OCI-LY7 (cell line): ENCODE measurements around the gene FBRSL1. TPM values are rescaled to one million over a fixed set of nuclear protein-coding genes. Genes with fewer than 3 reads are reported as not detected.

Experiments used
- BruUV-seq: library from RNA; stranded (reverse); fragments of 400-500 nt; replicated peaks from 2 replicates; lab custom pipeline; 2021; lab: Mats Ljungman, UMichigan
- CTCF ChIA-PET: fragments of 300-600 bp; sonication (Branson Sonifier 250); formaldehyde crosslinking; loops from one replicate; lab custom pipeline; 2022; ENCODE audit warnings: antibody characterized with exemption; ENCODE audit not compliant: unreplicated experiment; lab: Charles Lee
- POLR2A ChIA-PET: fragments of 300-600 bp; sonication (Branson Sonifier 250); formaldehyde crosslinking; loops from one replicate; lab custom pipeline; 2022; ENCODE audit warnings: antibody characterized with exemption; lab: Charles Lee
- DNase-seq: peaks from one replicate; pipeline ENCODE4 v3.0.0-alpha.2; 2015; ENCODE audit warnings: low spot score
- H2AFZ ChIP-seq: fragments of 200-600 bp; sonication (generic), shearing (Covaris generic); 2 replicates; pipeline ENCODE4 v1.6.1; 2014; ENCODE audit warnings: mild to moderate bottlenecking, antibody characterized with exemption, low read length, moderate library complexity
- H3K27ac ChIP-seq: fragments of 200-600 bp; sonication (generic); 2 replicates; pipeline ENCODE4 v1.5.1; 2014; ENCODE audit warnings: mixed run types, low read depth, mild to moderate bottlenecking, moderate library complexity, low read length, inconsistent platforms; ENCODE audit not compliant: poor library complexity, severe bottlenecking
- H3K36me3 ChIP-seq: fragments of 200-600 bp; sonication (generic); 2 replicates; pipeline ENCODE4 v1.6.1; 2014; ENCODE audit warnings: mild to moderate bottlenecking, antibody characterized with exemption, low read length, moderate library complexity, mixed read lengths; ENCODE audit not compliant: insufficient read depth
- H3K4me1 ChIP-seq: fragments of 200-600 bp; sonication (generic); 2 replicates; pipeline ENCODE4 v1.5.1; 2014; ENCODE audit warnings: mild to moderate bottlenecking, low read length; ENCODE audit not compliant: insufficient read depth, poor library complexity, severe bottlenecking
- H3K4me2 ChIP-seq: fragments of 200-600 bp; sonication (generic); 2 replicates; pipeline ENCODE4 v1.6.1; 2014; ENCODE audit warnings: mild to moderate bottlenecking, low read length
- H3K4me3 ChIP-seq: fragments of 200-600 bp; sonication (generic); 2 replicates; pipeline ENCODE4 v1.5.1; 2014; ENCODE audit warnings: mild to moderate bottlenecking, low read depth, low read length; ENCODE audit not compliant: poor library complexity, severe bottlenecking
- H3K79me2 ChIP-seq: fragments of 200-600 bp; sonication (generic); 2 replicates; pipeline ENCODE4 v1.6.1; 2016; ENCODE audit warnings: low read depth, mild to moderate bottlenecking, low read length, moderate library complexity, mixed read lengths; ENCODE audit not compliant: insufficient read depth
- H3K9me2 ChIP-seq: fragments of 200-600 bp; sonication (generic); 2 replicates; pipeline ENCODE4 v1.6.1; 2016; ENCODE audit warnings: mild to moderate bottlenecking, low read length, mixed read lengths; ENCODE audit not compliant: insufficient read depth
- H3K9me3 ChIP-seq: fragments of 200-600 bp; sonication (generic); 2 replicates; pipeline ENCODE4 v1.6.1; 2014; ENCODE audit warnings: mild to moderate bottlenecking, mixed run types, low read length, mixed read lengths
- H4K20me1 ChIP-seq: fragments of 200-600 bp; sonication (generic); 2 replicates; pipeline ENCODE4 v1.6.1; 2014; ENCODE audit warnings: mild to moderate bottlenecking, antibody characterized with exemption, low read length, moderate library complexity, mixed read lengths; ENCODE audit not compliant: insufficient read depth
- EZH2phosphoT487 ChIP-seq: fragments of 200-600 bp; sonication (generic); IDR thresholded peaks from 2 replicates; pipeline ENCODE4 v1.6.1; 2018; ENCODE audit warnings: low read depth, borderline replicate concordance, mild to moderate bottlenecking, mixed run types, antibody characterized with exemption, low read length, moderate library complexity, mixed read lengths
- intact Hi-C: fragments of 100-400 bp; cut with micrococcal nuclease; formaldehyde crosslinking; loops from one replicate; pipeline ENCODE4 v1.10.0; 2022; ENCODE audit not compliant: unreplicated experiment
- total RNA-seq, 2 experiments: library from RNA; depleted of rRNA in 1 of 2; stranded (reverse); fragments of >200 nt in 1 of 2; shearing (Covaris generic) in 1 of 2; gene quantifications; 2 replicates each; pipeline ENCODE4 v1.2.3, GENCODE V29; 2014 to 2022
- TF ChIP-seq, protein P1 (sequence below): fragments of 200-600 bp; sonication (generic); conservative IDR thresholded peaks from 2 replicates; pipeline ENCODE4 v1.5.1; 2014; ENCODE audit warnings: mild to moderate bottlenecking, antibody characterized with exemption, low read length, moderate library complexity, mixed read lengths

FBRSL1 gene
- total RNA-seq, 2 experiments from 2014 or later: 24.6 to 87.8 TPM

DNA sequence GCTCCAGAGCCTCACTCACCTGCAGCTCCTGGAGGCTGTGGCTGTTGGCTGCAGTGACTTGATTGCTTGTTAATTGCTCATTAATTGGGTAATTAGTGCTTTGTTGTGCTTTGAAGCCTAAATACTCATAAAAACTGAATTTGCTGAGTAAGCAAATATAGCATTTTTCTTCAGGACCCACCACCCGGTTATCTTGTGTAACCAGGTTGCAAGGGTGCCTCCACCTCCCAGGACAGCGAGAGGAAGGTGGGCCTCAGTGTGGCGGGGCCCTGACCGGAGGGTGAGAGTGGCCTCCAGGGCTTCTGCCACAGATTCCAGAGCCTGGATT lies 48.7 kb downstream of the FBRSL1 start:
- intact Hi-C loops: no loop called here
- Histone ChIP-seq H3K36me3 (no peaks in the 10 kb centered on the region), H3K9me2 (no peaks in the 10 kb centered on the region), H3K4me2 (no peak overlapping the region), H4K20me1 (no peaks in the 10 kb centered on the region), H3K9me3 (no peaks in the 10 kb centered on the region), H3K79me2 (no peaks in the 10 kb centered on the region), H3K4me1 (peaks cover 3% of the 10 kb centered on the region), H3K27ac (no peak overlapping the region), H3K4me3 (no peak overlapping the region), H2AFZ (no peak overlapping the region)
- no peak for DNase-seq
- no TSS peak for BruUV-seq
- ChIA-PET CTCF (no interaction called here), POLR2A (no interaction called here)
- TF ChIP-seq, protein P1, sequence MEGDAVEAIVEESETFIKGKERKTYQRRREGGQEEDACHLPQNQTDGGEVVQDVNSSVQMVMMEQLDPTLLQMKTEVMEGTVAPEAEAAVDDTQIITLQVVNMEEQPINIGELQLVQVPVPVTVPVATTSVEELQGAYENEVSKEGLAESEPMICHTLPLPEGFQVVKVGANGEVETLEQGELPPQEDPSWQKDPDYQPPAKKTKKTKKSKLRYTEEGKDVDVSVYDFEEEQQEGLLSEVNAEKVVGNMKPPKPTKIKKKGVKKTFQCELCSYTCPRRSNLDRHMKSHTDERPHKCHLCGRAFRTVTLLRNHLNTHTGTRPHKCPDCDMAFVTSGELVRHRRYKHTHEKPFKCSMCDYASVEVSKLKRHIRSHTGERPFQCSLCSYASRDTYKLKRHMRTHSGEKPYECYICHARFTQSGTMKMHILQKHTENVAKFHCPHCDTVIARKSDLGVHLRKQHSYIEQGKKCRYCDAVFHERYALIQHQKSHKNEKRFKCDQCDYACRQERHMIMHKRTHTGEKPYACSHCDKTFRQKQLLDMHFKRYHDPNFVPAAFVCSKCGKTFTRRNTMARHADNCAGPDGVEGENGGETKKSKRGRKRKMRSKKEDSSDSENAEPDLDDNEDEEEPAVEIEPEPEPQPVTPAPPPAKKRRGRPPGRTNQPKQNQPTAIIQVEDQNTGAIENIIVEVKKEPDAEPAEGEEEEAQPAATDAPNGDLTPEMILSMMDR: no peak
- no peak for TF ChIP-seq EZH2phosphoT487

DNA sequence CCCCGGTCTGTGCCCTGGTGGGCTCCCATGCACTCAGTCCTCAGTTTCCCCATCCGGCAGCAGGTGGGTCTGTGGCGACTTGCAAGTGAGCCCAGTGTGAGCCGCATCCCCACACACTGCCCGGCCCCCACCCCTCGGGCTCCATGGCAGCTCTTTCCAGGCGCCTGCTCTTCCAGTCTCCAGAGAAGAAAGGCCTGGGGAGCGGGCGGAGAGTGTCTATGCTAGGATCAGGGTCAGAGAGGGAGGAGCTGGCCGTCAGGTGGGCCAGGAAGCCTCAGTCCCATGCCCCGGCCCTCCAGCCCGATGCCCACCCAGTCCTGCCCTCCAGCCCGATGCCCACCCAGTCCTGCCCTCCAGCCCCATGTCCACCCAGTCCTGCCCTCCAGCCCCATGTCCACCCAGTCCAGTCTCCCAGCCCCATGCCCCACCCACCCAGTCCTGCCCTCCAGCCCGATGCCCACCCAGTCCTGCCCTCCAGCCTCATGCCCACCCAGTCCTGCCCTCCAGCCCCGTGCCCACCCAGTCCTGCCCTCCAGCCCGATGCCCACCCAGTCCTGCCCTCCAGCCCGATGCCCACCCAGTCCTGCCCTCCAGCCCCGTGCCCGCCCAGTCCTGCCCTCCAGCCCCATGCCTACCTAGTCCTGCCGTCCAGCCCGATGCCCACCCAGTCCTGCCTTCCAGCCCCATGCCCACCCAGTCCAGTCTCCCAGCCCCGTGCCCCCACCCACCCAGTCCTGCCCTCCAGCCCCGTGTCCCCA lies 49.2 kb downstream of the FBRSL1 start:
- H3K4me1 ChIP-seq: peaks cover 3% of the 10 kb centered on the region
- H3K4me2 ChIP-seq: no peak overlapping the region
- BruUV-seq: no TSS peak
- ChIA-PET CTCF (no interaction called here), POLR2A (no interaction called here)
- H4K20me1 ChIP-seq: no peaks in the 10 kb centered on the region
- H3K9me3 ChIP-seq: no peaks in the 10 kb centered on the region
- H3K36me3 ChIP-seq: no peaks in the 10 kb centered on the region
- no peak overlapping the region for H2AFZ ChIP-seq
- no peak for DNase-seq
- H3K79me2 ChIP-seq: no peaks in the 10 kb centered on the region
- H3K4me3 ChIP-seq: no peak overlapping the region
- no peaks in the 10 kb centered on the region for H3K9me2 ChIP-seq
- no peak overlapping the region for H3K27ac ChIP-seq
- TF ChIP-seq, protein P1: no peak
- TF ChIP-seq EZH2phosphoT487: no peak
- intact Hi-C loops: no loop called here

DNA sequence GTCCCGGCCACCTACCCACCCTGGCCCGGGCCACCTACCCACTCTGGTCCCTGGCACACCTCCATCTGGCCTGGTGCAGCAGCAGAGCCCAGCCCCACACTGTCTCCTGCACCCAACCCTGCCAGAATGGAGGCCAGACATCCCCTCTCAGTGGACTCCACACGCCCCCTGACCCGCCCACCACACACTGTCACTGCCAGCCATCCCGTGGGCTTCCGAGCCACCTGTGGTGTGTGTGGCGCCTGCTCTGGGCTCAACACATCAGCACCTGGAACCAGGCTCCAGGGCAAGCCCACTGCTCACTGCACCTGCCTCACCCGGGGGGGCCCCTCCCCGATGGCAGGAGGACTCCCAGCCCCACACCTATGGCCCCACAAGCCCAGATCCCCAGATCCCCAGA lies 50.5 kb downstream of the FBRSL1 start:
- Histone ChIP-seq H3K9me3 (no peaks in the 10 kb centered on the region), H3K9me2 (no peaks in the 10 kb centered on the region), H3K79me2 (no peaks in the 10 kb centered on the region), H3K27ac (no peak overlapping the region), H3K36me3 (no peaks in the 10 kb centered on the region), H3K4me3 (no peak overlapping the region), H2AFZ (no peak overlapping the region), H3K4me1 (peaks cover 3% of the 10 kb centered on the region), H3K4me2 (no peak overlapping the region), H4K20me1 (no peaks in the 10 kb centered on the region)
- no peak for DNase-seq
- BruUV-seq: no TSS peak
- no peak for TF ChIP-seq EZH2phosphoT487
- TF ChIP-seq, protein P1: no peak
- ChIA-PET POLR2A (interaction anchor here (0.6 kb wide), 1 partner anchor 620 kb away, joined by 3 read pairs; no protein-coding TSS in a partner anchor), CTCF (no interaction called here)
- intact Hi-C loops: no loop called here
